GM12891 (cell line): ENCODE data around the gene BAX.
A peak's percentile ranks its signal among the peaks of the same experiment; 100 is the strongest.

Experiments used
- DNase-seq: peaks from one replicate; pipeline ENCODE4 v3.0.0; 2011; ENCODE audit warnings: low spot score; ENCODE audit not compliant: insufficient read length
- FAIRE-seq: peaks from 2 replicates; lab custom pipeline; 2011; peaks lifted over from hg19 to GRCh38; lab: Jason Lieb, UNC
- PAX5 ChIP-seq: IDR thresholded peaks from 2 replicates; pipeline ENCODE4 v1.6.1; 2011; ENCODE audit warnings: low read length, moderate library complexity, mild to moderate bottlenecking; ENCODE audit not compliant: insufficient read depth, severe bottlenecking
- POLR2A ChIP-seq: IDR thresholded peaks from 2 replicates; pipeline ENCODE4 v1.6.1; 2011; ENCODE audit warnings: low read depth, low read length, control low read depth
- POLR2AphosphoS5 ChIP-seq: IDR thresholded peaks from 2 replicates; pipeline ENCODE4 v1.6.1; 2011; ENCODE audit warnings: low read depth, low read length, control low read depth
- POU2F2 ChIP-seq: IDR thresholded peaks from 2 replicates; pipeline ENCODE4 v1.6.1; 2011; ENCODE audit warnings: low read depth, mild to moderate bottlenecking, control low read depth, low read length, moderate library complexity
- SPI1 ChIP-seq: IDR thresholded peaks from 2 replicates; pipeline ENCODE4 v1.6.1; 2011; ENCODE audit warnings: low read depth, low read length, control low read depth
- TAF1 ChIP-seq: IDR thresholded peaks from 2 replicates; pipeline ENCODE4 v1.6.1; 2011; ENCODE audit warnings: low read depth, low read length, control low read depth

Gene BAX

GRCh38 chr19:48961673-48962028 lies 7.0 kb downstream of the BAX start:
- DNase-seq (no peak), FAIRE-seq (no peak)
- TF ChIP-seq POLR2A = no peak
- no peak for TF ChIP-seq POU2F2
- TF ChIP-seq POLR2AphosphoS5 = no peak
- TF ChIP-seq PAX5 = no peak
- TF ChIP-seq SPI1 = no peak
- TF ChIP-seq TAF1 = no peak

DNA sequence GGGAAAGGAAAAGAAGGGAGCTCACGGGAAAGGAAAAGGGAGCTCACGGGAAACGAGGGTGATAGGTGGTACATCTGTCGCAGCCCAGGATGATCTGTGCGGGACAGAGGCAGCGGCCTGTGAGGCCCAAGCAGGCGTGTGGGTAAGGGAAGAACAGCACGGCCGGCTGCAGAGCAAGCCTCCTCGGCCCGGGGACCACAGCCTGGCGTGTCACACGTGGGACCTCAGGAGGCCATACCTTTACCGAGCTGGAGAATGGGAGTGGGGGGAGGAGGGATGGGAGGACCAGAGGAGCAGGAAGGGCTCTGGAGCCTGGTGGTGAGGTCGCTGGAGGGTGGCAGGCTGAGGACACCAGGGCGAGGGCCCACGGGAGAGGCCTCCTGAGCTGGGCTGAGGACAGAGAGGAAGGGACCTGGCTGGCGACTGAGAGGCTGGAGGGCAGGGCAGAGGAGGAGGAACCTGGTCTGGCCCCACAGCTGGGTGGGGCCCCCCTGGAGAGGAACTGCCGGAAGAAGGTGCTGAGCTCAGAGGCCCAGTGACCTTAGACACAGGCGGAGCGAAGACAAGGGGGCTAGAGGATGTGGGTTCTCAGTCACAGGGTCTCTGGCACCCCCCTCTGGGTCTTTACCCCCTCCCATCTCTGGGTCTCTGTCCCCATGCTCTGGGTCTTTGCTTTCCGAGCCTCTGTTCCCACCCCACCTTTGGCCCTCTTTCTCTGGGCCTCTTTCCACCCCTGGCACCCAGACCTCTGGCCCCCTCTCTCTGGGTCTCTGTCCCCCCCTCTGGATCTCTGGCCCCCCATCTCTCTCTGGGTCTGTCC lies 7.6 kb downstream of the BAX start:
- peak; percentile 86 for FAIRE-seq
- peak; percentile 70 for DNase-seq
- no peak for TF ChIP-seq PAX5
- peak; percentile 96 for TF ChIP-seq POLR2AphosphoS5
- peak; percentile 90 for TF ChIP-seq POLR2A
- TF ChIP-seq SPI1 = peak; percentile 78
- peak; percentile 32; the same call in 1 of the 2 replicates for TF ChIP-seq TAF1
- TF ChIP-seq POU2F2 = peak; percentile 56; the same call in 1 of the 2 replicates

GRCh38 chr19:48962849-48963165 lies 8.1 kb downstream of the BAX start:
- DNase-seq (no peak), FAIRE-seq (no peak)
- TF ChIP-seq PAX5 = no peak
- no peak for TF ChIP-seq SPI1
- TF ChIP-seq POU2F2 = no peak
- no peak for TF ChIP-seq TAF1
- TF ChIP-seq POLR2A = no peak
- TF ChIP-seq POLR2AphosphoS5 = no peak

DNA sequence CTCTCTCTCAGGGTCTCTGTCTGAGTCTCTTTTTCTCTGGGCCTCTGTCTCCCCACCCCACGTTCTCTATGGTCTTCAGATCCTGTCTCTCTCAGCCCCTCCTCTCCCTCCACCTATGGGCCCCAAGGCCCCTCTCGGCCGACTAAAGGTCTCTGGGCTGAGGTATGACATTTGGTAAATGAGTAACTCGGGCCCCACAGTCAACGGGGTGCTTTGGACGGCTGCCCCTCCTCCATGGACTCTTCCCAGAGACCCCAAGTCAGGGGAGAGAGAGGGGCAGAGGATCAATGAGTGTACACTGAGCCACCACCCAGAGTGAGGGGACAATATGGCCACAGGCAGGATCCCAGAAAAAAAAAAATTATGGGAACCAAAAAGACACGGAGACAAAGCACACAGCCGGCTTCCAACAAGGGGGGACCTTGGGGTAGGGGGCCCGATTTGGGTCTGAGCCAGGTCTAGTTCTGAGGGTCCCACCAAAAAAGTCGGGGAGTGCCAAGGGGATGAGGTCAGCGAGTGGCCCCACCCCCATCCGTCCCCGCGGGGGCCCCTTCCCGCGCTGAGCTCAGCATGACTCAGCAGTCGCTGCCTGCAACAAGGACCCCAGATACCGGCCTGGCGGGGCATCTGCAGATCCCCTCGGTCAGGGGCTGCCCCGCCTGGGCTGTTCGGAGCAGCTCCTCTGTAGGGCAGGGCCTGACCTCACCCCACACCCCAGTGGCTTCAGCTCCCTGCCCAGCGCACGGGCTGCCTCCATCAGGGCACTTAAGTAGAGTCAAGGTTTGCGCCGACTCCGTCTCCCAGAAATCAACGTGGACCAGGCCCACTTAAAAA lies 8.9 kb downstream of the BAX start:
- peak; percentile 69 for DNase-seq
- peak; percentile 53; the same call in 1 of the 2 replicates for TF ChIP-seq POLR2AphosphoS5
- no peak for TF ChIP-seq SPI1
- peak; percentile 56 for TF ChIP-seq POLR2A
- no peak for TF ChIP-seq PAX5
- TF ChIP-seq TAF1 = peak; percentile 7; the same call in 1 of the 2 replicates
- no peak for TF ChIP-seq POU2F2
- FAIRE-seq = peak; percentile 86

GRCh38 chr19:48964205-48965039 lies 9.7 kb downstream of the BAX start:
- DNase-seq (no peak), FAIRE-seq (peak; percentile 23)
- TF ChIP-seq POU2F2 (0 out of 2 replicates have a peak, but pooled peaks have one; percentile 9), PAX5 (no peak), POLR2AphosphoS5 (0 out of 2 replicates have a peak, but pooled peaks have one; percentile 0)

DNA sequence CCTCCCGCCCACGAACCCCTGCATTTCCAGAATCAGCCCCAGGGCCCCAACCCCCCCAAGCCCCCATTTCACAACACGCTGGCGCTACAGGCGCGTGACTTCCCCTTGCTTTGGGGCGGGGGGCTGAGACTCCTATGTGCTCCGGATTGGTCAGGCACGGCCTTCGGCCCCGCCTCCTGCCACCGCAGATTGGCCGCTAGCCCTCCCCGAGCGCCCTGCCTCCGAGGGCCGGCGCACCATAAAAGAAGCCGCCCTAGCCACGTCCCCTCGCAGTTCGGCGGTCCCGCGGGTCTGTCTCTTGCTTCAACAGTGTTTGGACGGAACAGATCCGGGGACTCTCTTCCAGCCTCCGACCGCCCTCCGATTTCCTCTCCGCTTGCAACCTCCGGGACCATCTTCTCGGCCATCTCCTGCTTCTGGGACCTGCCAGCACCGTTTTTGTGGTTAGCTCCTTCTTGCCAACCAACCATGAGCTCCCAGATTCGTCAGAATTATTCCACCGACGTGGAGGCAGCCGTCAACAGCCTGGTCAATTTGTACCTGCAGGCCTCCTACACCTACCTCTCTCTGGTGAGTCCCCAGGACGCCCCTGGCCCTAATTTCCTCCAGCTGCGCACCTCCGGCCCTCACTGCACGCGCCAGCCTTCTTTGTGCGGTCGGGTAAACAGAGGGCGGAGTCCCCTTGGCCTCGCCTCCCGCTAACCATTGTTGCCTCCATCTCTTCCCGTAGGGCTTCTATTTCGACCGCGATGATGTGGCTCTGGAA lies 10.5 kb downstream of the BAX start, which contains the start of gene FTL:
Gene FTL, plus strand, starts transcription at position 270 of the 766 bp plus-strand sequence. Its CDS starts 199 bp downstream, at position 469.
- peak; percentile 97 for FAIRE-seq
- peak; percentile 91 for DNase-seq
- no peak for TF ChIP-seq PAX5
- peak; percentile 90 for TF ChIP-seq POU2F2
- TF ChIP-seq POLR2A = peak; percentile 99
- peak; percentile 99 for TF ChIP-seq POLR2AphosphoS5
- peak; percentile 96 for TF ChIP-seq TAF1

DNA sequence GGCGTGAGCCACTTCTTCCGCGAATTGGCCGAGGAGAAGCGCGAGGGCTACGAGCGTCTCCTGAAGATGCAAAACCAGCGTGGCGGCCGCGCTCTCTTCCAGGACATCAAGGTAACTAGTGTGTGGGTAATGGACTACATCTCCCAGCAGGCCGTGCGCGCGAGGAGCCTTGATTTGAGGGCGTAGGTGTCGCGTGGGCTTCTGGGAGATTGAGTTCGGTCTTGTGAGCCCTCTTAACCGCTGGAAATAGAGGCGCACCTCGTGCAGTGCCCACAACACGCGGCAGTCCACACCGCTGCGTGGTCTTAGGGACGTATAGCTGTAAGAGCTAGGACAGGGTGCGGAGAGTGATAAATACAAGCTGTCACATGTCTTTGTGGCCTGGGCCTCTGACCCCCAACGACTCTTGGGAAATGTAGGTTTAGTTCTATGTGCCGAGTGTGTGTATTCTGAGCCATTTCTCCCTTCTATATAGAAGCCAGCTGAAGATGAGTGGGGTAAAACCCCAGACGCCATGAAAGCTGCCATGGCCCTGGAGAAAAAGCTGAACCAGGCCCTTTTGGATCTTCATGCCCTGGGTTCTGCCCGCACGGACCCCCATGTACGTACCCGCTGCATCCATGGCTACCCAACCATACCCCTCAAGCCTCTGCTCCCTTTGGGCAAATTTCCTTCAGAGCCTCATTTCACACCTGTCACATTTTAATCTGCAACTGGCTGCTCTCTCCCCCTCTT lies 11.3 kb downstream of the BAX start:
- DNase-seq (peak; percentile 54), FAIRE-seq (no peak)
- no peak for TF ChIP-seq TAF1
- peak; percentile 32; the same call in 1 of the 2 replicates for TF ChIP-seq POLR2A
- TF ChIP-seq SPI1 = no peak
- TF ChIP-seq PAX5 = no peak
- TF ChIP-seq POLR2AphosphoS5 = 0 out of 2 replicates have a peak, but pooled peaks have one; percentile 23
- TF ChIP-seq POU2F2 = 0 out of 2 replicates have a peak, but pooled peaks have one; percentile 11
